HFFc6 (cell line): ENCODE results near the gene SRCIN1. TPM values are rescaled to one million over a fixed set of nuclear protein-coding genes. Genes with fewer than 3 reads are reported as not detected.

Experiments used
- DNase-seq: peaks from one replicate; pipeline ENCODE4 v3.0.0-alpha.2; 2018
- H3K27ac Mint-ChIP-seq: 2 replicates; pipeline ENCODE4 v1.8.0; 2020; ENCODE audit warnings: mild to moderate bottlenecking, mixed read lengths
- H3K27me3 Mint-ChIP-seq: 2 replicates; pipeline ENCODE4 v1.8.0; 2021; ENCODE audit warnings: mild to moderate bottlenecking, moderate library complexity, mixed read lengths; ENCODE audit not compliant: insufficient read depth
- H3K36me3 Mint-ChIP-seq: 2 replicates; pipeline ENCODE4 v1.8.0; 2021; ENCODE audit warnings: low read depth, mixed read lengths
- H3K4me1 Mint-ChIP-seq: 2 replicates; pipeline ENCODE4 v1.8.0; 2020; ENCODE audit warnings: low read depth, mixed read lengths
- H3K4me3 Mint-ChIP-seq: 2 replicates; pipeline ENCODE4 v1.8.0; 2020; ENCODE audit warnings: mild to moderate bottlenecking, moderate library complexity, mixed read lengths
- H3K9me3 Mint-ChIP-seq: 2 replicates; pipeline ENCODE4 v1.8.0; 2020; ENCODE audit warnings: mild to moderate bottlenecking, mixed read lengths
- total RNA-seq, 6 experiments: library from RNA; stranded (reverse); fragmentation: NEBNext Ultra II Directional; extraction: Animal tissue kit (Norgen Biotek cat#: 25700); gene quantifications; 2 replicates in 1 of 6; 3 replicates in 5 of 6; pipeline ENCODE4 v1.2.3, GENCODE V29; 2021
- TF ChIP-seq, protein P1 (sequence below): fragments of 200-600 bp; sonication (generic); IDR thresholded peaks from 2 replicates; pipeline ENCODE4 v1.5.0; 2021; ENCODE audit warnings: antibody characterized with exemption, mild to moderate bottlenecking

The SRCIN1 gene
- total RNA-seq, 6 experiments from 2014 or later = not detected

DNA sequence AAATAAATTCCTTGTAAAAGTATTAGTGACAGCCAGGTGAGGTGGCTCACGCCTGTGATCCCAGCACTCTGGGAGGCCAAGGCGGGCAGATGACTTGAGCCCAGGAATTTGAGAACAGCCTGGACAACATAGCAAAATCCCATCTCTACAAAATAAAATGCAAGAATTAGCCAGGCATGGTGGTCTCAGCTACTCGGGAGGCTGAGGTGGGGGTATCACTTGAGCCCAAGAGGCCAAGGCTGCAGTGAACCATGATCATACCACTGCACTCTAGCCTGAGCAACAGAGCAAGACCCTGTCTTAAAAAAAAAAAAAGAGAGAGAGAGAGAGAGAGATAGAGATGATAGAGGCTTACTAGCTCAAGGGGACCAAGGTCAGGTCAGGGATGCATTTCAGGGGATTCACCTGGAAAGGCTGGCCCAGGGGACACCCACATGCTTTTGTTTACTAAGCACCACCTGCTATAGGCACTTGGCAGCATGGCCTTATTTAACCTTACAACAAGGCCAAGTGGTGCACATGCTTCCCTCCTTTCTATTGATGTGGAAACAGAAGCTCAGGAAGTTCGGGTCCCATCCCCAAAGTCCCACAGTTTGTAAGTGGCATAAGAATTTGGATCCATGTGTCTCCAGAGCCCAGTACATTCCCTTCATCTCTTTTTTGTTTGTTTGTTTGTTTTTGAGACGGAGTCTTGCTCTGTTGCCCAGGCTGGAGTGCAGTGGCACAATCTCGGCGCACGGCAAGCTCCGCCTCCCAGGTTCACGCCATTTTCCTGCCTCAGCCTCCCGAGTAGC is 12.4 kb upstream of the SRCIN1 start:
- Mint-ChIP-seq H3K27me3 (peaks cover 69% of the 10 kb centered on the region), H3K4me3 (no peak overlapping the region), H3K4me1 (no peaks in the 10 kb centered on the region), H3K9me3 (no peaks in the 10 kb centered on the region), H3K36me3 (no peaks in the 10 kb centered on the region), H3K27ac (no peak overlapping the region)
- TF ChIP-seq, protein P1, sequence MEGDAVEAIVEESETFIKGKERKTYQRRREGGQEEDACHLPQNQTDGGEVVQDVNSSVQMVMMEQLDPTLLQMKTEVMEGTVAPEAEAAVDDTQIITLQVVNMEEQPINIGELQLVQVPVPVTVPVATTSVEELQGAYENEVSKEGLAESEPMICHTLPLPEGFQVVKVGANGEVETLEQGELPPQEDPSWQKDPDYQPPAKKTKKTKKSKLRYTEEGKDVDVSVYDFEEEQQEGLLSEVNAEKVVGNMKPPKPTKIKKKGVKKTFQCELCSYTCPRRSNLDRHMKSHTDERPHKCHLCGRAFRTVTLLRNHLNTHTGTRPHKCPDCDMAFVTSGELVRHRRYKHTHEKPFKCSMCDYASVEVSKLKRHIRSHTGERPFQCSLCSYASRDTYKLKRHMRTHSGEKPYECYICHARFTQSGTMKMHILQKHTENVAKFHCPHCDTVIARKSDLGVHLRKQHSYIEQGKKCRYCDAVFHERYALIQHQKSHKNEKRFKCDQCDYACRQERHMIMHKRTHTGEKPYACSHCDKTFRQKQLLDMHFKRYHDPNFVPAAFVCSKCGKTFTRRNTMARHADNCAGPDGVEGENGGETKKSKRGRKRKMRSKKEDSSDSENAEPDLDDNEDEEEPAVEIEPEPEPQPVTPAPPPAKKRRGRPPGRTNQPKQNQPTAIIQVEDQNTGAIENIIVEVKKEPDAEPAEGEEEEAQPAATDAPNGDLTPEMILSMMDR = no peak
- DNase-seq = no peak

DNA sequence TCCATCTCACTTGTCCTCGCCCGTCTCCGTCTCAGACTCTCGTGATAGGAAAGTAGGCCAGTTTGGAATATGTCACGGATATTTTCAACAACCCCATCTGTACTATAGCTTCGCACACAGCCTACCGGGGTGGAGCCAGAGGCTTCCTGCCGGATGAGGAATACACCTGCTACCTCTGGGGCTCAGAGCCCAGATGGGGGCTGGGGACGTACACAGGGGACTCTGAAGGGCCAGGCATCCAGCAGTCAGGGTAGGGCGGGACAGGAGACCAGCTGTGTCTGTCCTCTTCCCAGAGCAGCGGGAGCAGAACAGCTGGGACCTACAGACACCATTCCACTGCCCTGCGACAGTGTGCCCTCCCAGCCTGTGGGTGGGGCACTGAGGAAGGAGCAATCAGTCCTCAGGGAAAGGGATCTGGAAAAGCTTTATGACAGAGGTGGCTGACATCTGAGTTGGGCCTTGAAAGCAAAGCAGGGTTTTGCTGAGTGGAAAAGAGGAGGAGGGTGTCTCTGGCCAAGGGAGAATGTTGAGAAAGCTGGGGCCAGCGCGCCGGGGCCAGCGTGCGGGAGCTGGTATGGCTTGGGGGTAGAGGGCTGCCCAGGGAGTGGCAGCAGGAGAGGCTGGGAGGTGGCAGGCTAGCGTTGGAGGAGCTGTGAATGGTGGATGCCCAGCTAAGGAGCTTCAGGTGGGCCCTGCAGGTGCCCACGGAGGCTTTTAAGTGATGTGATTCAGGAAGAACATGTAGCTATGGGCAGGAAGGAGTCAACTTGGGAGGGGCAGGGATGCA is 11.5 kb upstream of the SRCIN1 start:
- DNase-seq = no peak
- Mint-ChIP-seq H3K36me3 (peaks cover under 1% of the 10 kb centered on the region; the same call in 1 of the 2 replicates), H3K4me3 (no peak overlapping the region), H3K9me3 (peaks cover under 1% of the 10 kb centered on the region; the same call in 1 of the 2 replicates), H3K4me1 (no peaks in the 10 kb centered on the region), H3K27me3 (peaks cover 65% of the 10 kb centered on the region), H3K27ac (no peak overlapping the region)
- TF ChIP-seq, protein P1 = no peak

DNA sequence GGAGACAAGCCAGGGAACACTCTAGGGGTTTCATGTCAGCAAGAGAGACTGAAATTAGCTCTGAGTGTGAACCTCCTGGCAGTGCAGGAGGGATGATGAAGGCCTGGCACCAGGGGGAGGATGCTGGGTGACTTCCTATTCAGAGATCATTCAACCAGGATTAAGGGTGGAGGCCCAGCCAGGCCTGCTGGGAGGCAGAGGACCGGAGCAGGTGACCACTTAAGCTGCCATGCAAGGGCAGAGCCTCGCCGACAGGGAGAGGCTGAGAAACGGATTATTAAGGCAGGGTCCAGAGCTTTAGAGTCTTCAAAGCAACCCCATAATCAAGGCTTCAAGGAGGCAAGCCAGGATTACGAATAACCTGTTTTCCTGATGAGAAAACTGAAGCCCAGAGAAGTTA is 10.6 kb upstream of the SRCIN1 start:
- no peaks in the 10 kb centered on the region for H3K4me1 Mint-ChIP-seq
- peaks cover 6% of the 10 kb centered on the region; the same call in 1 of the 2 replicates for H3K36me3 Mint-ChIP-seq
- peaks cover 66% of the 10 kb centered on the region for H3K27me3 Mint-ChIP-seq
- H3K27ac Mint-ChIP-seq = no peak overlapping the region
- TF ChIP-seq, protein P1 = no peak
- H3K9me3 Mint-ChIP-seq = peaks cover 7% of the 10 kb centered on the region
- H3K4me3 Mint-ChIP-seq = no peak overlapping the region
- no peak for DNase-seq

DNA sequence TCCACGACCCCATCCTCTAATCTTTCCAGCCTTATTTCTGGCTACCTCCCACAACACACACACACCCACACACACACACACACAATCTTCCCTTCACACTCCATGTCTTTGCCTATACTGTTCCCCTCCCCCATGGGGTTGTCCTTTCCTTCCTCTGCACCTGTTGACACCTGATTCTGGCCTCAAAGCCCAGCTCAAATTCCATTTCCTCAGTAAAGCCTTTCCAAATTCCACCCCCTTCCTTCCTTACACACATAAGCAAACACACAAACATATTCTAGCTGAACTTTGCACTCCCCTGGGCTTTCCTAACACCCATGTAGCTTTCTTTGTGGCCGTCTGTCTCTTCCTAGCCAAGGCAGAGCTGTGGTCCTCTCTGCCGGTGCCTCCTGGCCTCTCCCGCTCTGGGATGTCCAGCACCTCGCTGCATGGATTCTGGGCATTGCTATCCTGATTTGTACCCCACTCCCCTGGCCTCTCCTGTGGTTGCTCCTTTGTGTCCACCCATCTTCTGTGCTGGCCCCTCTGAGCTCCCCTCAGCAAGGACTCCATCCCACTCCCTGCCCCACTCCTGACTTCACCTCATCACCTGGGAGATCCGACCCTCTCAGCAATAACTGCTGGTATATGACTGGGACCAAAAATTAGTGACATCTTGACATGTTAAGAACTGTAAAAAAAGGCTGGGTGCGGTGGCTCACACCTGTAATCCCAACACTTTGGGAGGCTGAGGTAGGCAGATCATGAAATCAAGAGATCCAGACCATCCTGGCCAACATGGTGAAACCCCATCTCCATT is 8.4 kb upstream of the SRCIN1 start:
- DNase-seq = no peak
- Mint-ChIP-seq H3K27ac (no peak overlapping the region), H3K27me3 (peaks cover 64% of the 10 kb centered on the region), H3K4me3 (no peak overlapping the region), H3K36me3 (peaks cover 6% of the 10 kb centered on the region; the same call in 1 of the 2 replicates), H3K4me1 (no peaks in the 10 kb centered on the region), H3K9me3 (peaks cover 7% of the 10 kb centered on the region)
- TF ChIP-seq, protein P1 = no peak

DNA sequence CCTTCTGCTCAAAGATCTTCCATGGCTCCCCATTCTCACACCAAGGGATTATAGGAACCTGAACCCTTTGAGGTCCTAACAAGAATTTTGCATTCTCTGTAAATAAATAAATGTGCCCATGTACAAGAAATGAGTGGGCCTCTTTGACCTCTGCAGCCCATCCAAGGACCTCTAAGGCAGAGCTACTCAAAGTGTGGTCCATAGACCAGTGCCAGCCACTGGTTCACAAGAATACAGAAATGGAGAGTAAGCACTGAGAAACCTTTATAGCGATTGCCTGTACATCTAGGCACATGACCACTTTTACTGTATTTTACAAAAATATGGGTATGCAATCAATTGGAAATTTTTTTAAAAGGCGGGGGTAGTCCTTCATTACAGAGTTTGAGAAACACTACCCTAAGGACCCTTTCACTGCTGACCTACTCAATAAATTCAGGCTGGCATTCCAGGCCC is 7.8 kb upstream of the SRCIN1 start:
- H3K36me3 Mint-ChIP-seq = peaks cover 6% of the 10 kb centered on the region; the same call in 1 of the 2 replicates
- DNase-seq = no peak
- peaks cover 7% of the 10 kb centered on the region for H3K9me3 Mint-ChIP-seq
- no peaks in the 10 kb centered on the region for H3K4me1 Mint-ChIP-seq
- TF ChIP-seq, protein P1 = no peak
- no peak overlapping the region for H3K27ac Mint-ChIP-seq
- H3K27me3 Mint-ChIP-seq = peaks cover 61% of the 10 kb centered on the region
- no peak overlapping the region for H3K4me3 Mint-ChIP-seq
